K562 (cell line): ENCODE results near the gene CSNK2A1. TPM values are rescaled to one million over a fixed set of nuclear protein-coding genes. Genes with fewer than 3 reads are reported as not detected.

Experiments
- ELF1 ChIP-seq: fragments of 200-800 bp; sonication (Bioruptor generic); IDR thresholded peaks from 2 replicates; pipeline ENCODE4 v1.6.1; 2016; ENCODE audit warnings: missing genetic modification characterization, missing compliant biosample characterization
- ESRRA ChIP-seq: fragments of 450-650 bp; IDR thresholded peaks from 2 replicates; pipeline ENCODE4 v1.6.1; 2014; ENCODE audit warnings: low read depth, mild to moderate bottlenecking, moderate library complexity, borderline replicate concordance
- ETV1 ChIP-seq: fragments of 450-650 bp; conservative IDR thresholded peaks from 2 replicates; pipeline ENCODE4 v1.6.1; 2016; ENCODE audit warnings: missing genetic modification characterization, control low read depth, low read depth, missing compliant biosample characterization
- NFATC3 ChIP-seq: fragments of 450-650 bp; IDR thresholded peaks from 2 replicates; pipeline ENCODE4 v1.6.1; 2017; ENCODE audit warnings: mild to moderate bottlenecking
- NUFIP1 ChIP-seq: fragments of 450-650 bp; IDR thresholded peaks from 2 replicates; pipeline ENCODE4 v1.6.1; 2018; ENCODE audit not compliant: partially characterized antibody
- PCBP1 ChIP-seq: fragments of 200-400 bp; formaldehyde crosslinking; IDR thresholded peaks from 2 replicates; pipeline ENCODE4 v1.6.1; 2018; ENCODE audit warnings: mild to moderate bottlenecking, low read depth, low read length; ENCODE audit not compliant: poor library complexity, severe bottlenecking
- PHF20 ChIP-seq: fragments of 450-650 bp; IDR thresholded peaks from 2 replicates; pipeline ENCODE4 v1.6.1; 2018; ENCODE audit not compliant: partially characterized antibody
- PML ChIP-seq: IDR thresholded peaks from 2 replicates; pipeline ENCODE4 v1.6.1; 2012; ENCODE audit warnings: low read length, inconsistent platforms
- RBBP5 ChIP-seq: fragments of 200-600 bp; sonication (generic); IDR thresholded peaks from 2 replicates; pipeline ENCODE4 v1.6.1; 2012; ENCODE audit warnings: borderline replicate concordance, mild to moderate bottlenecking, low read length, control low read depth, inconsistent platforms; ENCODE audit not compliant: insufficient read depth, poor library complexity, severe bottlenecking
- SMAD1 ChIP-seq: fragments of 150-350 bp; IDR thresholded peaks from 2 replicates; pipeline ENCODE4 v1.6.1; 2014; ENCODE audit warnings: low read length, low read depth; ENCODE audit not compliant: partially characterized antibody
- SMC3 ChIP-seq: conservative IDR thresholded peaks from 2 replicates; pipeline ENCODE4 v1.6.1; 2011; ENCODE audit warnings: low read depth, low read length, improper control_type of control experiment; ENCODE audit not compliant: insufficient read depth
- STAT5A ChIP-seq: IDR thresholded peaks from 2 replicates; pipeline ENCODE4 v1.6.1; 2012; ENCODE audit warnings: low read length, inconsistent platforms, borderline replicate concordance
- TBP ChIP-seq: optimal IDR thresholded peaks from 2 replicates; pipeline ENCODE3; 2011; ENCODE audit warnings: low read depth, low read length, improper control_type of control experiment
- ZNF3 ChIP-seq: fragments of 250-450 bp; sonication (Bioruptor Pico); IDR thresholded peaks from 2 replicates; pipeline ENCODE4 v1.5.0; 2021; ENCODE audit warnings: mild to moderate bottlenecking, moderate library complexity
- ZNF444 ChIP-seq: fragments of 250-450 bp; sonication (Bioruptor Pico); IDR thresholded peaks from 2 replicates; pipeline ENCODE4 v1.4.0; 2020; ENCODE audit warnings: mild to moderate bottlenecking, moderate library complexity
- ZNF785 ChIP-seq: fragments of 250-450 bp; sonication (Bioruptor Pico); IDR thresholded peaks from 2 replicates; pipeline ENCODE4 v1.4.0; 2020; ENCODE audit warnings: mild to moderate bottlenecking
- polyA plus RNA-seq, 8 experiments: library from polyadenylated mRNA; depleted of rRNA in 4 of 8; stranded (reverse) in 5 of 8; unstranded in 3 of 8; fragments of >200 nt; fragmentation: Nextera tagmentation in 2 of 8; fragmentation: Illumina TruSeq in 1 of 8; extraction: Ambion mirVana in 2 of 8; extraction: Trizol in 1 of 8; gene quantifications; 2 replicates each; pipeline versions ENCODE4 v1.2.1 to v1.2.3, GENCODE V29; 2011 to 2014; ENCODE audit warnings: inconsistent platforms in 1 of 8, missing spikeins in 1 of 8
- total RNA-seq, 7 experiments: library from RNA; depleted of rRNA in 6 of 7; stranded (reverse); fragments of >200 nt in 6 of 7; fragmentation: Illumina TruSeq in 2 of 7; extraction: Trizol in 2 of 7; gene quantifications; 2 replicates each; pipeline versions ENCODE4 v1.2.1 to v1.2.3, GENCODE V29; 2011 to 2021; ENCODE audit warnings: low replicate concordance in 1 of 7
- TF ChIP-seq, protein P1 (sequence below): fragments of 250-450 bp; sonication (Bioruptor Pico); IDR thresholded peaks from 2 replicates; pipeline ENCODE4 v1.5.0; 2021; ENCODE audit warnings: mild to moderate bottlenecking, moderate library complexity
- TF ChIP-seq, protein P2 (sequence below): sonication (generic); formaldehyde crosslinking; IDR thresholded peaks from 2 replicates; pipeline ENCODE4 v1.8.1; 2023; ENCODE audit warnings: mild to moderate bottlenecking, missing genetic modification reagents
- TF ChIP-seq, protein P3 (sequence below), 2 experiments: fragments of 450-650 bp in 1 of 2; IDR thresholded peaks; 2 replicates each; pipeline ENCODE4 v1.6.1; 2011 to 2017; ENCODE audit warnings: low read depth in 2 of 2, antibody characterized with exemption in 1 of 2, borderline replicate concordance in 1 of 2, low read length in 1 of 2, mild to moderate bottlenecking in 1 of 2, mixed read lengths in 1 of 2; ENCODE audit not compliant: control insufficient read depth in 1 of 2

CSNK2A1 gene
- total and polyA plus RNA-seq, 9 of the 15 experiments (the other 6 are each of a cell fraction or from before 2014, with no cell fraction given), result 71.0 to 251 (median 103) TPM

DNA sequence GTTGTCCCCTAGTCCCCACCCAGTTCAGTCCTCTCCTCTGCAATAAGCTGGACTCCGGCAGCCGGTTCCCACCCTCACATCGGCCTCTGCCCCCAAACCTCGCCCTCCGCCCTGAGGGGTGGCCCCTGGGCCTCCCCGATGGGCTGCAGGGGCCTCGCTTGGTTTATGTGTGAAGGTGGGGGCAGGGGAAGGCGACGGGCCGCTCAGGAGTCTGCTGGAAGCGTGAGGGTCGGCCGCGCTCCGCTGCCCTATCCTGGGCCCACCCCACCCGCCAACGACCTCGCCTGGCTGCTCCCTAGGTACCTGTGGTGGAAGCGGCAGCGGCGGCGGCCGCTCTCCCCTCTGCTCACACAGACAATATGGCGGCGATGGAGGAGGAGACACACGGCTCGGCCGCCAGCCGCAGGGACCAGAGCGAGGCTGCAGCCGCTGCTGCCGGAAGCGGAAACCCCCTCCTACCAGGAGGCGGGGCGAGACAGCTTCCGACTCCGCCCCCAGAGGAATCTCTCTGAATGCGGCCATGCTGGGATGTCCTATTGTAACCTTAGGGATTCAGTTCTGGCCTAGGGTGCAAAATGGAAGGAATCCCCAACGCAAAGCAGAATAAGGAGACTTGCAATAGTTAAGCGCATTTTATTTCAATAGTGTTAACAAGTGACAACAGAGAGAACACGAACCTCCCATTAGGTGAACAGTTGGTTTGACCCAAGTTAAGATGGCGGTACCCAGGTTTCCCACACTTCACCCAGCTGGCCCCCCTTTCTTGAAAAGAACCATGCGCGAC, at the start of gene CSNK2A1 (continued):
- TF ChIP-seq, protein P1, sequence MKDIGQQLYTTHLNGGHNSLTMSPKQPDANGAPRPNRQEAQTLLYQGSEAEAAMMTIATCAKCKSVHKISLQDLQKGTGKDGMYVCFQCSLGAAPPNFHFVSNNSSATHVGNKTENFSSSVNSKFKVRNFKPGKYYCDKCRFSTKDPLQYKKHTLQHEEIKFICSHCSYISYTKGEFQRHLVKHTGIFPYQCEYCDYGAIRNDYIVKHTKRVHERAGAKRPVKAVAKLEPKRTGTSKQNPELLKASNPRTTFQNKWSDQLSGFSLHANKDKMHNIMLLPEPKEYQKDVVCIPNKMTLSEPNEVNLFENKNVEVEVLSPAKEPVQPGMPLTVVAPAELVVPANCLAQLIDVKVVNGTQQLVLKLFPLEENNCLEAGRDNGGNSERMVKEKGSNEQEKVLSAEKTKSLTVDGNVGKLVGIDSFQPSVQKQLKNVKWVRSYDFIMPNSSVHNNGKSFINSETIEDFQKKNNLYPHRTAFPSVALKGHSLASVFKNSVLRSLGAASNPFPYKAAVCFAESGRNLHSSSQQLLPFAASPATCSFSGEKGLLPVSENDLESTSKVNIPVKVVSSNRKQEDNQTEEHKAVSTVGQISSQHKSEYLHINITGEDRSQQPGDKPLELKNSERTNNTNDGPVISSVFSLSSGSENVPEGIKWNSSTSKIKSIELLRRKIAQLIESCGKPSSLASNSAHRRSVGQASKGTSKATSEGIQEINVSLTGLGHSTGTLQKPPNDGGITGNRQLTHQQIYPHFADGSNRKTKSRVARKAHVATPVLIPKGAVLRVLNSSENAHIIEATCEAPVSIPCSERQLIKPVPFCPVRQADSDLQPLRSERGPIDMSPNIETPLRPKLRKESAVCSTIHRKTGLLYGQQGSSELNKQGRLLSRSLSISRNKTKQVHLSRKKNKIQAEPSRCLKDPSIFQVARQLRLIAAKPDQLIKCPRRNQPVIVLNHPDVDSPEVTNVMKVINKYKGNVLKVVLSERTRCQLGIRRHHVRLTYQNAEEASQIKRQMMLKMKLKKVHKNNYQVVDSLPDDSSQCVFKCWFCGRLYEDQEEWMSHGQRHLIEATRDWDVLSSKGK (CRISPR knock-in tag), result no peak
- TF ChIP-seq PML (peak; percentile 47; the same call in 1 of the 2 replicates), NUFIP1 (peak; percentile 43), SMAD1 (peak; percentile 24), SMC3 (no peak), NFATC3 (no peak), STAT5A (no peak), ESRRA (0 out of 2 replicates have a peak, but pooled peaks have one; percentile 28), ZNF3 (CRISPR knock-in tag) (no peak), ZNF785 (CRISPR knock-in tag) (no peak), ZNF444 (CRISPR knock-in tag) (no peak), RBBP5 (peak; percentile 54), PCBP1 (peak; percentile 54), ELF1 (peak; percentile 71), ETV1 (tag) (peak; percentile 65), TBP (peak; percentile 89), PHF20 (no peak)
- TF ChIP-seq, protein P2, sequence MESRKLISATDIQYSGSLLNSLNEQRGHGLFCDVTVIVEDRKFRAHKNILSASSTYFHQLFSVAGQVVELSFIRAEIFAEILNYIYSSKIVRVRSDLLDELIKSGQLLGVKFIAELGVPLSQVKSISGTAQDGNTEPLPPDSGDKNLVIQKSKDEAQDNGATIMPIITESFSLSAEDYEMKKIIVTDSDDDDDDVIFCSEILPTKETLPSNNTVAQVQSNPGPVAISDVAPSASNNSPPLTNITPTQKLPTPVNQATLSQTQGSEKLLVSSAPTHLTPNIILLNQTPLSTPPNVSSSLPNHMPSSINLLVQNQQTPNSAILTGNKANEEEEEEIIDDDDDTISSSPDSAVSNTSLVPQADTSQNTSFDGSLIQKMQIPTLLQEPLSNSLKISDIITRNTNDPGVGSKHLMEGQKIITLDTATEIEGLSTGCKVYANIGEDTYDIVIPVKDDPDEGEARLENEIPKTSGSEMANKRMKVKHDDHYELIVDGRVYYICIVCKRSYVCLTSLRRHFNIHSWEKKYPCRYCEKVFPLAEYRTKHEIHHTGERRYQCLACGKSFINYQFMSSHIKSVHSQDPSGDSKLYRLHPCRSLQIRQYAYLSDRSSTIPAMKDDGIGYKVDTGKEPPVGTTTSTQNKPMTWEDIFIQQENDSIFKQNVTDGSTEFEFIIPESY (CRISPR knock-in tag), result peak; percentile 80
- TF ChIP-seq, protein P3, sequence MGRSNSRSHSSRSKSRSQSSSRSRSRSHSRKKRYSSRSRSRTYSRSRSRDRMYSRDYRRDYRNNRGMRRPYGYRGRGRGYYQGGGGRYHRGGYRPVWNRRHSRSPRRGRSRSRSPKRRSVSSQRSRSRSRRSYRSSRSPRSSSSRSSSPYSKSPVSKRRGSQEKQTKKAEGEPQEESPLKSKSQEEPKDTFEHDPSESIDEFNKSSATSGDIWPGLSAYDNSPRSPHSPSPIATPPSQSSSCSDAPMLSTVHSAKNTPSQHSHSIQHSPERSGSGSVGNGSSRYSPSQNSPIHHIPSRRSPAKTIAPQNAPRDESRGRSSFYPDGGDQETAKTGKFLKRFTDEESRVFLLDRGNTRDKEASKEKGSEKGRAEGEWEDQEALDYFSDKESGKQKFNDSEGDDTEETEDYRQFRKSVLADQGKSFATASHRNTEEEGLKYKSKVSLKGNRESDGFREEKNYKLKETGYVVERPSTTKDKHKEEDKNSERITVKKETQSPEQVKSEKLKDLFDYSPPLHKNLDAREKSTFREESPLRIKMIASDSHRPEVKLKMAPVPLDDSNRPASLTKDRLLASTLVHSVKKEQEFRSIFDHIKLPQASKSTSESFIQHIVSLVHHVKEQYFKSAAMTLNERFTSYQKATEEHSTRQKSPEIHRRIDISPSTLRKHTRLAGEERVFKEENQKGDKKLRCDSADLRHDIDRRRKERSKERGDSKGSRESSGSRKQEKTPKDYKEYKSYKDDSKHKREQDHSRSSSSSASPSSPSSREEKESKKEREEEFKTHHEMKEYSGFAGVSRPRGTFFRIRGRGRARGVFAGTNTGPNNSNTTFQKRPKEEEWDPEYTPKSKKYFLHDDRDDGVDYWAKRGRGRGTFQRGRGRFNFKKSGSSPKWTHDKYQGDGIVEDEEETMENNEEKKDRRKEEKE (IDR thresholded peaks at IDR 0.05; ENCODE audit: borderline replicate concordance in 1 of 2, control insufficient read depth in 1 of 2, low read depth in 2 of 2, low read length in 1 of 2), result peak in 1 of 2 experiments; percentile 92; a peak in 2 of 4 replicates
